Mesothelial cell of epicardium (in vitro differentiated cells): ENCODE measurements around the gene MYD88. TPM values are rescaled to one million over a fixed set of nuclear protein-coding genes. Genes with fewer than 3 reads are reported as not detected.

Source experiments
- DNase-seq, 2 experiments: peaks; one replicate each; pipeline ENCODE4 v3.0.0; 2021; ENCODE audit warnings: low spot score in 2 of 2; ENCODE audit not compliant: unreplicated experiment in 2 of 2
- H3K27ac Mint-ChIP-seq: 2 replicates; pipeline ENCODE4 v1.8.0; 2021; ENCODE audit warnings: mixed read lengths
- H3K27me3 Mint-ChIP-seq: 2 replicates; pipeline ENCODE4 v1.8.0; 2021; ENCODE audit warnings: low read depth, mixed read lengths
- H3K36me3 Mint-ChIP-seq: 2 replicates; pipeline ENCODE4 v1.8.0; 2021; ENCODE audit warnings: mixed read lengths
- H3K4me1 Mint-ChIP-seq: 2 replicates; pipeline ENCODE4 v1.8.0; 2021; ENCODE audit warnings: mixed read lengths
- H3K4me3 Mint-ChIP-seq: 2 replicates; pipeline ENCODE4 v1.8.0; 2021; ENCODE audit warnings: mild to moderate bottlenecking, moderate library complexity, mixed read lengths
- H3K9me3 Mint-ChIP-seq: 2 replicates; pipeline ENCODE4 v1.8.0; 2021; ENCODE audit warnings: mixed read lengths
- total RNA-seq: library from RNA; stranded (reverse); gene quantifications from 3 replicates; pipeline ENCODE4 v1.2.1, GENCODE V29; 2021
- TF ChIP-seq, protein P1 (sequence below): fragments of 200-600 bp; sonication (generic); IDR thresholded peaks from one replicate; pipeline ENCODE4 v1.5.0; 2021; ENCODE audit warnings: antibody characterized with exemption; ENCODE audit not compliant: unreplicated experiment

The MYD88 gene
- total RNA-seq, 1 donor from 2014 or later = 27.3 TPM

- TF ChIP-seq, protein P1, sequence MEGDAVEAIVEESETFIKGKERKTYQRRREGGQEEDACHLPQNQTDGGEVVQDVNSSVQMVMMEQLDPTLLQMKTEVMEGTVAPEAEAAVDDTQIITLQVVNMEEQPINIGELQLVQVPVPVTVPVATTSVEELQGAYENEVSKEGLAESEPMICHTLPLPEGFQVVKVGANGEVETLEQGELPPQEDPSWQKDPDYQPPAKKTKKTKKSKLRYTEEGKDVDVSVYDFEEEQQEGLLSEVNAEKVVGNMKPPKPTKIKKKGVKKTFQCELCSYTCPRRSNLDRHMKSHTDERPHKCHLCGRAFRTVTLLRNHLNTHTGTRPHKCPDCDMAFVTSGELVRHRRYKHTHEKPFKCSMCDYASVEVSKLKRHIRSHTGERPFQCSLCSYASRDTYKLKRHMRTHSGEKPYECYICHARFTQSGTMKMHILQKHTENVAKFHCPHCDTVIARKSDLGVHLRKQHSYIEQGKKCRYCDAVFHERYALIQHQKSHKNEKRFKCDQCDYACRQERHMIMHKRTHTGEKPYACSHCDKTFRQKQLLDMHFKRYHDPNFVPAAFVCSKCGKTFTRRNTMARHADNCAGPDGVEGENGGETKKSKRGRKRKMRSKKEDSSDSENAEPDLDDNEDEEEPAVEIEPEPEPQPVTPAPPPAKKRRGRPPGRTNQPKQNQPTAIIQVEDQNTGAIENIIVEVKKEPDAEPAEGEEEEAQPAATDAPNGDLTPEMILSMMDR = no peak
- Mint-ChIP-seq H3K27ac (peak overlapping the region; percentile 28), H3K36me3 (no peaks in the 10 kb centered on the region), H3K4me1 (peaks cover 33% of the 10 kb centered on the region), H3K27me3 (no peaks in the 10 kb centered on the region), H3K9me3 (no peaks in the 10 kb centered on the region), H3K4me3 (no peak overlapping the region)
- DNase-seq = no peak
Observed at GRCh38 chr3:38154033-38154494, 15.6 kb downstream of the MYD88 start.

GRCh38 chr3:38154625-38155255 lies 16.3 kb downstream of the MYD88 start:
- Mint-ChIP-seq H3K4me1 (peaks cover 33% of the 10 kb centered on the region), H3K4me3 (no peak overlapping the region), H3K27ac (peak overlapping the region; percentile 28), H3K9me3 (no peaks in the 10 kb centered on the region), H3K27me3 (no peaks in the 10 kb centered on the region), H3K36me3 (no peaks in the 10 kb centered on the region)
- TF ChIP-seq, protein P1 = no peak
- DNase-seq = no peak

DNA sequence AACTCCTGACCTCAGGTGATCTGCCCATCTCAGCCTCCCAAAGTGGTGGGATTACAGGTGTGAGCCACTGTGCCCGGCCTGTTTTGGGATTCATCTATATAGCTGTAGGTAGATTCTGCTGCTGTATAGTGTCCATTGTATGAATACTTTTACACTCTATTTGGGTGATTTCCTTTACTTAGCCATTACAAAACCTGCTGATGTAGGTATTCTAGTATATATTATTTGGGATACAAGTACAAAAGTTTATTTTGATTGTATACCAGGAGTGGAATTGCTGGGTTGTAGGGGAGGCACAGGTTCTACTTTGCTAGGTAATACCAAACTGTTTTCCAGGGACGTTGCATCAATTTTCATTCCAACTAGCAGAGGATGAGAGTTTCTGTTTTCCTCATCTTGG lies 17.4 kb downstream of the MYD88 start:
- peak overlapping the region; percentile 16 for H3K27ac Mint-ChIP-seq
- H3K27me3 Mint-ChIP-seq = no peaks in the 10 kb centered on the region
- H3K4me1 Mint-ChIP-seq = peaks cover 33% of the 10 kb centered on the region
- H3K9me3 Mint-ChIP-seq = no peaks in the 10 kb centered on the region
- no peaks in the 10 kb centered on the region for H3K36me3 Mint-ChIP-seq
- H3K4me3 Mint-ChIP-seq = no peak overlapping the region
- TF ChIP-seq, protein P1 = no peak
- DNase-seq = no peak

GRCh38 chr3:38157117-38157516 lies 18.7 kb downstream of the MYD88 start:
- Mint-ChIP-seq H3K27me3 (no peaks in the 10 kb centered on the region), H3K4me1 (peaks cover 33% of the 10 kb centered on the region), H3K36me3 (no peaks in the 10 kb centered on the region), H3K27ac (peak overlapping the region; percentile 91), H3K9me3 (no peaks in the 10 kb centered on the region), H3K4me3 (no peak overlapping the region)
- TF ChIP-seq, protein P1 = no peak
- DNase-seq = no peak

GRCh38 chr3:38157595-38157994 lies 19.1 kb downstream of the MYD88 start:
- DNase-seq = peak; percentile 75 to 81
- TF ChIP-seq, protein P1 = no peak
- peaks cover 33% of the 10 kb centered on the region for H3K4me1 Mint-ChIP-seq
- H3K9me3 Mint-ChIP-seq = no peaks in the 10 kb centered on the region
- H3K27ac Mint-ChIP-seq = peak overlapping the region; percentile 91
- H3K4me3 Mint-ChIP-seq = no peak overlapping the region
- no peaks in the 10 kb centered on the region for H3K36me3 Mint-ChIP-seq
- H3K27me3 Mint-ChIP-seq = no peaks in the 10 kb centered on the region
